ENCODE measurements around the gene VAT1.
A peak's percentile ranks its signal among the peaks of the same experiment; 100 is the strongest.

The VAT1 gene

DNA sequence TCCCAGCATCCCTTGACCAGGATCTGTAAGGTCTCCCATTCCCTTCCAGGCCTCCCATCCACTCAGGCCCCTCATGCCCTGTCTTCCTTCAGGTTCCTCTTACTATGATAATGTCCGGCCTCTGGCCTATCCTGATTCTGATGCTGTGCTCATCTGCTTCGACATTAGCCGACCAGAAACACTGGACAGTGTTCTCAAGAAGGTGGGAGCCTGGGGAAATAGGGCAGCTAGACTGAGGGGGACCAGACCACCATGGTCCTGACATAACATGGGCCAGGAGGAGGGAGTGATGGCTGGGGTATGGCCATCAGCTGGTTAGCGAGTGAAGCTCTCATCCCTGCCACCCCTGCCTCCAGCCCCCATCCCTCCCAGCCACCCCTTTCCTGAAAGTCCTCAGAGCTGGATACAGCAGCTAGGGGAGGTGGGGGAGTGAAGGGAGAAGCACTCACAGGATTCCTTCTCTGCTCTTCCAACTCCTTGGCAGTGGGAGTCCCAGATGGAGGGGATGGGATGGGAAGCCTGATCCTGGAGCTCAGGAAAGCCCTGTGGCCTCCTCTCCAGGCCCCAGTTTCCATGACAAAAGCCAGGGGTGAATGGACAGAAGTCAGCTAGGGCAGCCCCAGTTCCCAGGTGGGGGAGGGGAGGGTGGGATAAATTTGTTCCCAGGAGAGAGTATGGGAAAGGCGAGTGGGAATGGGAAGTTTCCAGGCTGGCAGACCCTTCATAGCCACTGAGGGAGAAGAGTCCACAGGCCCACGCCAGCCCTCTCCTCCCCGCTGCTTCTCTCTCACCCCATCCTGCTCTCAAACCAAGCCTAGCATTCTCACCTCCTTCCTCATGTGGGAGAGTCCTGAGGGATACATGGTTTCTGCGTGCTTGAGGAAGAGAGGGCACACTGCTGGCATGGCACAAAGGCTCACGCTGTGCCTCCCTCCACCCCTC, 5.2 kb upstream of the VAT1 start:
- DNase-seq (ENCODE audit: low read depth in 2 of 2) = no peak

DNA sequence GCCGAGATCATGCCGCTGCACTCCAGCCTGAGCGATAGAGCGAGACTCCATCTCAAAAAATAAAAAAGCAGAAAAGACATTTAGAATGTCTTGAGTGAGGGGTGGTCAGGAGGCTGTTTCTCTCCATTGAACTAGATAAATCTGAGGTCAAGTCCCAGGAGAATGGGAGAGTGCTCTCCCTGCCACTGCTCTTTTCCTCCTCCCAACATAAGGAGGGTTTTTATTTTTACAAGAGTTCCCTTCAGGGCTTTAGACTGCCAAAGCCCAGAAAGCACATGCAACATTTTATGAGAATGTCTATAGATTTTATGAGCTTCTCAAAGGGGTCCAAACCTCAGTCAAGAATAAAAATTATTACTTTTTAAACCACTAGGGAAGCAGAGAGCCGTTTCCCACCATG, 4.4 kb upstream of the VAT1 start:
- no peak for DNase-seq (ENCODE audit: low read depth in 2 of 2)

DNA sequence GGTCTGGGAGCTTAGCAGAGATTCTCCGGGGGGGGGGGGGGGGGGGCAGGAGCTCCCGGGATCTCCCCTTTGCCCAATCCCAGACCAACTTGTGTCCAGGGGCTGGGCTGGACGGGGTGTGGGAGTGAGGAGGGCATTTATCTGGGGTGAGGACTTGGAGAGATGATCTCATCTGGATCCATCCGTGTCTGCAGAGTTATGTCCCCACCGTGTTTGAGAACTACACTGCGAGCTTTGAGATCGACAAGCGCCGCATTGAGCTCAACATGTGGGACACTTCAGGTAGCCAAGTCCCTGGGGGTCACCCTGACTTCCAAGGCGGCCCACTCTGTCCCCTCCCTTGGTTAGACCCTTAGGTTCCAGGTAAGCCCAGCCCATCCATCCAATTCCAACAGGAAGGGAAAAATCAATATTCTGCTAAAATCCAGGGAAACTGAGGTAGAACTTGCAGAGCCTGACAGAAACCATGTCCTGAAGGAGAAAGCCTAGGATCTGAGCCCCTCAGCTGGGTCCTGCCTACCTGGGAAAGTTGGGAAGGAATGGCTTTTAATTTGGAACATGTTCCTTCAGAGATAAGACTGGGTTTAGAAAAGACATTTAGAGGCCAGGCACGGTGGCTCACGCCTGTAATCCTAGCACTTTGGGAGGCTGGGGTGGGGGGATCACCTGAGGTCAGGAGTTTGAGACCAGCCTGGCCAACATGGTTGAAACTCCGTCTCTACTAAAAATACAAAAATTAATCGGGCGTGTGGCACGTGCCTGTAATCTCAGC, 3.8 kb upstream of the VAT1 start:
- DNase-seq (ENCODE audit: low read depth in 2 of 2) = no peak

DNA sequence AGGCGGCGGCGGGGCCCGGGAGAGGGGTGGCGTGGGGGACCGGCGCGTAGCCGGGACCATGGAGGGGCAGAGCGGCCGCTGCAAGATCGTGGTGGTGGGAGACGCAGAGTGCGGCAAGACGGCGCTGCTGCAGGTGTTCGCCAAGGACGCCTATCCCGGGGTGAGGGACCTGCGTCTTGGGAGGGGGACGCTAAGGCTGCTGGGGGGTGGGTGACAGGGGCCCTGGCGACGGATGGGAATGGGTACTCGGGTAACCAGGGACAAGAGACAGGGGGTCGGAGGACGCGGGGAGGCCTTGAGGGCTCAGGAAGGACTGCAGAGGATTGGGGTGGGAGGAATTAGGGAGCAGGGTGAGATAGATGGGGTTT, 3.1 kb upstream of the VAT1 start:
- no peak for DNase-seq (ENCODE audit: low read depth in 2 of 2)

DNA sequence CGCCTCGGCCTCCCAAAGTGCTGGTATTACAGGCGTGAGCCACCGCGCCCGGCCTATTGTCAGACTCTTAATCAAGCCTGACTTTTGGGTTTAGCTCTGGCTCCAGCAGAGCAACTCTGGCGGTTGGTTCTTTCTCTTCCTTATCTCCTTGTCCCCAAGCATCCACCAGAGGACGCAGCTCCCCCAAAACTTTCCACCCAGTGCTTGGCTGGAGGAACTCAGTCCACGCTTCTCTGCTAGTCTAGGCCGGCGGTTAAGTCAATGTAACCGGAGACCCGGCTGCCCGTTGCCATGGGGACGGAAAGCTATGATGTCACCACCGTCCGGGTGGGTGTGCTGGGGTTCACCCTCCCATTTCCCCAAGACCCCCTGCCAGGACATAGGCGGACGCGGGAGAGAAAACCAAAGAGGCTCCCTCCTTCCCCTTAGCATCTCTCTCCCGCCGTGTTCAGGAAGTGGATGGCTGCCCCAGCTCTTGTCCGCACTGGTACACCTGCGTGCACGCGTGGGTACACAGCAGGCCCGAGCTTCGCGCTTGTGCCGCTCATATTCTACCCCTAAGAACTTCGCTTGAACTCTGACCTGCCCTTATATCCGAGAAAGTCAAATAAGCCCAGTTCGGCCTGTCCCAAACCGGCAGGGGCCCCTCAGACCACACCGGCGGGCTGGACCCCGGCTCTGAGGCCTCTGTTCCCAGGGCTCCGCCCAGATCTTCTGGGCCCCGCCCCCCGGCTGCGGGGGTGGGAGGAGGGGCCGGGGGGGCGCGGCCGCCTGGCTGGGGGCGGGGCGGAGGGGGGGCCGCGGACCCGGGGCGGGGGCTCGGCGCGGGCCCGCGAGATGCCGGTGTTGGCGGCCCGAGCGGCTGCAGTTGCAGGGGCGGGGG, 2.5 kb upstream of the VAT1 start, which contains the start of gene RND2:
Gene RND2, plus strand, starts transcription at position 825 of the 883 bp plus-strand sequence. CDS start 117 bp downstream, outside the sequence.
- peak; percentile 54 to 68 for DNase-seq (ENCODE audit: low read depth in 2 of 2)

DNA sequence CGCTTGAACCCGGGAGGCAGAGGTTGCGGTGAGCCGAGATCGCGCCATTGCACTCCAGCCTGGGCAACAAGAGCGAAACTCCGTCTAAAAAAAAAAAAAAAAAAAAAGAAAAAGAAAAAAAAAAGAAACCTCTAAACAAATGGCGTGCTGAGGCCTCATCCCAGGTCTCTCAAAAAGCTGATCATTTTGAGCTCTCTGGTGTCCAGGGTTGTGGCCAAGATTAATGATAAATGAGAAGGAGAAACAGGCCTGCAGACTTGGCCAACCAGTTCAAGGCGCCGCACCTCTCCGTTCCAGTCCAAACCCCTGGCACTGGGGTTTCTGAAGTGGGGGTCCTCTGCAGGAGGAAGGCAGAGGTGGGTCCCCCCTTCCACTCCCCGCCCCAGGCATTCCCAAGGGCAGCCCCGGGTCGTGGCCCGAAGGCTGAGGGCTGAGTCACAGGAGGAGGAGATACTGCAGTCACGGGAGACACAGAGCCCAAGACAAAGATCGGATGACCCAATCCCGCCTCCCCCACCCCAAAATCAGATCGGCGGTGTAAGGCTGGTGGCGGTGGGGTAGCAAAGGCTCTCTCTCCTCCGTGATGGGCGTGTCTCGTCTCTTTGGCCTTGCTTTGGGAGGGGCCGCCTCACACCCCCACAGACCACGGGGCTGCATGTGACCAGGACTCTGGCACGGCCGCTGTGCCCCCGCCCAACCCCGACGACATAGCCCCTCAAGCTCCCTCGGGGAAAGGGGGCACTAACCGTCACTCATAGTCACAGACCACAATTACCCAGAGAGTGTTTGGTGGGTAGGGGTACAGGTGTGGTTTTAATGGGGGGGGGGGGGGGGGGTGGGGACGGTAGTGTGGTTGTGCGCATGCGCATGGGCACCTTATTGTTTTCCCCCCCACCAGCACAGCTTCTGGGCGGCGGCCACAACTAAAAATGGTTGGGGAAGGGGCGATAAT, 1.1 kb downstream of the VAT1 start:
- no peak for DNase-seq (ENCODE audit: low read depth in 2 of 2)

DNA sequence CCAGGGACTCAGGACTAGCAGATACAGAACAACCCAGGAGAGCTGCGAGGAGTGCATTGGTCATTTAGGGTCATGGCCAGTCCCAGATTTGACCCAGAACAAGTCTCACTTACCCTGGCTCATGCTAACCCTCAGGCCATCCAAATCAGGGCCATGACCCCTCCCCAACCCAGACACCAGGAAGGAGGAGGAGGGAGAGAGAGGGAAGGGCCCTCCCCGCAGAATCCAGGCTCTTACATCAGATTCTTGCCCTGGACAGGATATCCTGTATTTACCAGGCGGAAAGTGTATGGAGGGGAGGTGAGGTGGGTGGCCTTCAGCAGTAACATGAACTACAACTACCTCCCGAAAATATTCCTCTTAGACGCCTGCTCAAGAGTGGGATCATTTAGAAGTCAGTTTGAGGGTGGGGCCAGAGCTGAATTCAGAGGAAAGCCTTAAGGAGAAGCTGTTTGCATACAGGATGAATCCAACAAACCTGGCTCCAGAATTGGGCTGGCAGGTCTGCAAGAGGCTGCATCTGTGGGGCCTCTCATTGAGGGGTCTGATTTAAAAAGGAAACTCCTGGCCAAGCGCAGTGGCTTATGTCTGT, 2.1 kb downstream of the VAT1 start:
- no peak for DNase-seq (ENCODE audit: low read depth in 2 of 2)

DNA sequence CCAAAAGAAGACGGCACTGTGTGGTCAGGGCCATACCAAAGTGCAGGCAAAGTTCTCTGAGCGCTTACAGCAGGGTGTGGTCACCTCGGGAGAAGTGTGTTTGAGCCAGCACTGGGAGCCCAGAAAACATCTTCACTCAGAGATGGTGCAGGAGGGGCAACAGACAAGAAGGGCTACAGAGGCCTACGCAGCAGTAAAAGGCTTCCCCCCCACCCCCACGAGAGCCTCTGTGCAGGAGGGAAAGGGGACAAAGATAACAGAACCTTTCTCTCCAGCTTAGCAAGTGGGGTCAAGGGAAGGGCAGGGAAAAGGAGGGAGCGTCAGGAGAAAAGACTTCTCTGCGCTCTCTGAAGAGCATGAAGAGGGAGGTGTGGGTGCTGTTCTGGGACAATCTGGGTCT, 2.8 kb downstream of the VAT1 start:
- no peak for DNase-seq (ENCODE audit: low read depth in 2 of 2)

DNA sequence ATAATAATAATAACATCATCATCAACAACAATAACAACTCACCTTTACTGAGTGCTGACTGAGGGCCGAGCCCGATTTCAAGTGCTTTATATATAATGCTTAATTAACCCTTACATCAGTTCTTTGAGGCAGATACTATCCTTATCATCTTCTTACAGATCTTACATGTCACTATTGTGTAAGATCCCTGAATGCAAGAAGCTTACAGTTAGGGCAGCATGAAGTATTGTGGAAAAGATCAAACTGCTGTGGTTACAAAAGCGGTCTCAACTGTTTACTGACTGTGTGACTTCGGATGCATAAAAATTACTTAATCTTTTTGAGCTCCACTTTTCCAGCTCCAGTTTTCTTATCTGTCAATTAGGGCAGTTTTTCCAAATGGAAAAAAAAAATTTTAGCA, 3.3 kb downstream of the VAT1 start:
- no peak for DNase-seq (ENCODE audit: low read depth in 2 of 2)

DNA sequence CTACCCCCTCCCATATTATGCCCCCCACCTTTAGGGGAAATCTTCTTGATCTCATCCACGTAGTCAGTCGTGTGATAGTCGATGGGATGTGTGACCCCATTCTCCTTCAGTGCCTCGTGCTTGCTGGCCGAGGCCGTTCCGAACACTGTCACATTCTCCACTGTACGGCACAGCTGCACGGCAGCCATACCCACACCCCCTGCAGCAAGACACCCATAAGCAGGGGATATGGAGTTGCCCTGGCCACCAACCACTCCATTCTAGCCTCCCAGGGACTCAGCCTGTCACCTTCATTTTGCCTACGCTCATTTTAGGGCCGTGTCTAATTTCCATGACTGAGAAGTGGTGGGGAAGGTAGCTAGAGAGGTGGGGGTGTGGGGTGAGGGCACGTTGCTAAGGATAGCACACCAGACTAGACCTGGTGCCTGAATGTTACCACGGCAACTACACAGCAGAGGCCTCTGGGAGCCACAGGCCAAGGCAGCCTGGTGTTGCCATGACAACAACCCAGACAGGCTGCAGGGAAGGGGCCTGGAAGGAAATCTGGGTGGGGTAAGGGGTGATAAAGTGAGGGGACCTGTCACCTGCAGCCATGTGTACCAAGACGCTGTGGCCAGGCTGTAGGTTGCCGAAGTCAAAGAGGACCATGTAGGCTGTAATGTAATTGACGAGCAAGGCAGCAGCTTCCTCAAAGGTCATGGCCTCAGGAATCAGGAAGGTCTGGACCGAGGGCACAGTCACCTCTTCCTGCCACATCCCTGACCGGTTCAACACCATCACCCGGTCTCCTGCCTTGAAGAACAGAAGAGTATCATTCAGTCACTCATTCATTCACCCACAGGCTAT, 4.0 kb downstream of the VAT1 start:
- DNase-seq (ENCODE audit: low read depth in 2 of 2) = no peak

DNA sequence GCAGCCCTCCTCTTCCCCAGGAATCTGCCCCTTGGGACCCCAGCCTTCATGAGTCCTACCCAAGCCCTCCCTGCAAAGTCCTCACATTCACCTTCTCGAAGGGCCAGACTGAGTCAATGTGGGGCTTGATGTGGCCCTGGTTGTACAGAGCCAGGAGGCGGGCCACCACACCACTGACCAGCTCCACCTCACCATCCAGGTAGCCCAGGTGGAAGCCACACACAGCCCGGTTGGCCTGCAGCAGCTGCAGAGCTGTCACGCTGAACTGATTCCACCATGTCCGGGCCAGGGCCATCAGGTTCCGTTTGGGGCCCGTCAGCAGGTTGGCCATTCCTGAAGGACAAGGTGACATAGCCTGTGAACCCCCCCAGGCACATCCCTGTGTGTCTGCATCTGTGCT, 6.0 kb downstream of the VAT1 start:
- DNase-seq (ENCODE audit: low read depth in 2 of 2) = no peak

DNA sequence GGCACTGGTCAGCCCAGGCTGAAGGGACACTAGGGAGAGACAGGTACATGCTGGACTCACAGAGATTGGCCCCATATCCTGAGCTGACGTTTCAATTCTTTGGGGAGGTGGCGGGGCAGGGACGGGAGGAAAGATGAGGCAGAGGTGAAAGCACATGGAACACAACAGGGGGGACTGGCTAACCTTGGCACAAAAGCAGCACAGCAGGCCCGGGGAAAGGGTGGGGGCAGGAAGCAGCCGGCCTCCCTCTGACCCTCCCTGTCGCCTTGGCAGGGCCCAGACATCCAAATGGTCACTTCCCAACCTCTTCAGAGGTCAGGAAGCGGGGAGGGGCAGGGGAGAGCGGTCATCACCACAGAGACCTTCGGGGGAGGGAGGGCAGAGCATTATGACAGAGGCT, 6.6 kb downstream of the VAT1 start:
- DNase-seq (ENCODE audit: low read depth in 2 of 2) = no peak

DNA sequence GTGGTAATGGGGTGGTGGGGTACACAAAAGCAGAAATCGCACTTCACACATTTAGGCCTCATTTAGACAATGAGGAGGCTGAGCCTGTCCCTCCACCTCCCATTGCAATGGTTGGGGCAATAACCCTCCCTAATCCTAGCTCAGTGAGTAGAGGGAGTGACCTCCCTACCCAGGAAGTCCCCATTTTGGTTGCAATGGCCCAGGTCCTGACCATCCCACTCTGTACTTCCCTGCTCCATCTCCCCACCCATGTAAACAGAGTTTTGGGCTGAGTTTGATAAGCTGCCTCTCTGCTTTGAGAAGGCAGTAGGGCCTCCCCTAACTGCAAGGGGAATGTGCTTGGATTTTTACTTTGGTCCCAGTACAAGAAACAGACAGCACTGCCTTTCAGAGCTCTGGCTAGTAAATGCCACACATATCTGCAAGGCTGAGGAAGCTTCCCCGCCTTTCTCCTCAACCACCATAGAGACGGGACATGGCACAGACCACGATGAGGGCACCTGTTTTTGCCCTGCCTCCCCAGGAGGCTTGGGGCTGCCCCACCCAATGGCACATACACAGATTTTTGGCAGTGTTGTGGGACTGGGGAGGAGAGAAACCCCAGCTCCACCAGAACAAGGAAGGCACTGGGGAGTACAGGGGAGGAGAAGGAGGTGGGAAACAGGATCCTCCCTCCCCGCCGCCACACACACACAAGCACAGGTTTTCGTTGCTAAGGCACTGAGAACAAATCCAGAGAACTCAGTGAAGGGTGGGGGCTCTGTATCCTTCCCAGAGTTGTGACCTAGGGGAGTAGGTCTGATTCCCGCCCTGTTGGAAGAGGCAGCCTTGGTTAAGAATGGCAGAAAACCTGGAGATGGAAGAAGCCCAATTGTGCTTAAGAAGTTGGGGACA, 7.3 kb downstream of the VAT1 start:
- no peak for DNase-seq (ENCODE audit: low read depth in 2 of 2)

DNA sequence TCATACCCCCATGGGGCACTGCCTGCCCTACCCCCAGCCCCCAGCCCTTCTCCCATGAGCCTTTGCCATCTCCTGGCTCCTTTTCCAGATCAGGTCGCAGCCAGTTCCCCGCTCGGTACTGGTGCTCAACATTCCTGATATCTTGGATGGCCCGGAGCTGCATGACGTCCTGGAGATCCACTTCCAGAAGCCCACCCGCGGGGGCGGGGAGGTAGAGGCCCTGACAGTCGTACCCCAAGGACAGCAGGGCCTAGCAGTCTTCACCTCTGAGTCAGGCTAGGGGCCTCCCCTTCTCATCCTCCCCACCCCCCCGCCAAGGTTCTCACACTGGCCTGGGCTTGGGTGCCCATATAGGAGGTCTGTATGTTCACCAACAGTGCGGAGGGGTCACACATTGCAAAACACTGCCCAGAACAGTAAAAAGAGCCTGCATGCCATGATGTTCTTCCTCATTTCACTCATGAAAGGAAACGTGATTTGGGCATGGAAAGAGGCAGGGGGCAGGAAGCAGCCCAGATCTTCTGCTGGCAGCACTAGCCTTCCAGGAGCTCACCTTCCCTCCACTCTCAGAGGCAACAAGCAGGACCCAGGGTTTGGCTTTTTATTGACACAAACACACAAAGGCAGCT, 8.1 kb downstream of the VAT1 start:
- no peak for DNase-seq (ENCODE audit: low read depth in 2 of 2)

DNA sequence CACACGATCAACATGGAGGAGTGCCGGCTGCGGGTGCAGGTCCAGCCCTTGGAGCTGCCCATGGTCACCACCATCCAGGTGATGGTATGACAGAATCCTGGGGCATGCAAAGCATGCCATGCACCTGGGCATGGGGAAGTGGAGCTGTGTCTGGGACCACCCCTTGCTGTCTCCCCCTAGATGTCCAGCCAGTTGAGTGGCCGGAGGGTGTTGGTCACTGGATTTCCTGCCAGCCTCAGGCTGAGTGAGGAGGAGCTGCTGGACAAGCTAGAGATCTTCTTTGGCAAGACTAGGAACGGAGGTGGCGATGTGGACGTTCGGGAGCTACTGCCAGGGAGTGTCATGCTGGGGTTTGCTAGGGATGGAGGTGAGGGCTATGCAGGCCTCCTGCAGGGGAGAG, 8.9 kb downstream of the VAT1 start:
- DNase-seq (ENCODE audit: low read depth in 2 of 2) = no peak

DNA sequence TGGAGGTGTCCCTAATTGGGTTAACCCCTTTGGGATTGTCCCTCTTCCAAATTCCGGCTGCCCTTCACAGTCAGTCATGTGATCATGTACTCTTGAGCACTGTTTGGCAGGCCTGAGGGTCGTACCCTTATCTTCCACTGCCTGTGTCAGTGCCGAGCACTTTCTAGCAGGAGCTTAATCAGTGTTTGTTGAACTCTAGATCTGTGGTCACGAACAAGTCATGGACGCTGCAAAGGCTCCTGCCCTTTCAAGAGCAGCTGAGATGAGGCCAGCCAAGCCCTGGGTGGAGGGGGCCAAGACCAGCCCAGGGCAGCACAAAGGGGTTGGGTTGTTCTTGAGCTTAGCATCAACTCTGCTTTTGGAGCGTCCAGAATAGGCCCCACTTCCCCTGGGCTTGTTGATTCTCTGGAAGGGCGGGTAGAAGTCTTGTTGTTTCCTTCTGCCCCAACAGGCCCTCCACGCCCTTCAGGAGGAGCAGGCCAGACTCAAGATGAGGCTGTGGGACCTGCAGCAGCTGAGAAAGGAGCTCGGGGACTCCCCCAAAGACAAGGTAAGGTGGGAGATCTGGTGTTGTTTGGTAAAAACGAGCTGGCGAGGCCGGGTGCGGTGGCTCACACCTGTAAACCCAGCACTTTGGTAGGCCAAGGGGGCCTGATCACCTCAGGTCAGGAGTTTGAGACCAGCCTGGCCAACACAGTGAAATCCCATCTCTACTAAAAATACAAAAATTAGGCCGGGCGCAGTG, 10.3 kb downstream of the VAT1 start:
- DNase-seq (ENCODE audit: low read depth in 2 of 2) = no peak

DNA sequence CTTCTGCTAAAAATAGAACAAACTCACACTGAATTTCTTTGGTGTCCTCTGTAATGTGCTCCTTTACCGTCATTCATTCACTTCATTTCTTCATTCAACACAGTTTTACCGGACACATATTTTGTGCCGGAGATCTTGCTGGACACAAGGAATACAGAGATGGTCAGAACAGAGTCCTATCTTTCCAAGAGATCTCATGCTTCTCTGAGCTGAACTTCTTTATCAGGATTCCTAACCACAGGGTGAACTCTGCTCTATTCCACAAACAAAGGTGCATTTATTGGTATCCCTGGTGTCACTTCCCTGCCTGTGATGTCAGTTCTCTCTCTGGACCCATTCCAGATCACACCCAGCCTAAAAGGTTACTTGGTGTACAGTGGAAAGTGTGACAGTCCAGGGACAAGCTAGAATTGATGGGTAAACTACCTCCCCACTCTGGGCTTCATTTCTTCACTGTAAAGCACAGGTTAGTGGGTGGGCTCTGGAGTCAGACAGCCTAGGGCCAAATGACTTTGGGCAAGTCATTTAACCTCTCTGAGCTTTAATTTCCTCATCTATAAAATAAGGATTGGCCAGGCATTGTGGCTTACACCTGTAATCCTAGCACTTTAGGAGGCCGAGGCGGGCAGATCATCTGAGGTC, 11.4 kb downstream of the VAT1 start:
- no peak for DNase-seq (ENCODE audit: low read depth in 2 of 2)
